ENCODE data around the gene NCAM2.

DNA sequence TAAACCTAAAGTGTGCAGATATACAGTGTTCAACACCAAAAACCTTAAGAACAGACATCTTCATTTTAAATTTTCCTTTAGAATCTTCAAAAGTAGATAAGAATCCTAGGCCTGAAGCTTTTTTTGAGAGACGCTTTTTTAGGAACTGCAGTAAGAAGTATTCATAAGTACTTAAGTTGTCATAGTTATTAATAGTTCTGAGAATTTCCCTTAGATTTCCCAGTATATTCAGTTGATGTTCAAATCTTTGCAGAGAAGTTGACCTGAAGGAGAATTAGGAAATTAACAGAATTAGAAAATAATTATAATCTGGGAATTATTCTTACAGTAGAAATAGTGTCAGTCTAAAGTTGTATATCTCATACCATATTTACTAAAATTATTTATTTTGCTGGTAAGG lies 150.3 kb downstream of the NCAM2 start:
- TF ChIP-seq, protein P1, sequence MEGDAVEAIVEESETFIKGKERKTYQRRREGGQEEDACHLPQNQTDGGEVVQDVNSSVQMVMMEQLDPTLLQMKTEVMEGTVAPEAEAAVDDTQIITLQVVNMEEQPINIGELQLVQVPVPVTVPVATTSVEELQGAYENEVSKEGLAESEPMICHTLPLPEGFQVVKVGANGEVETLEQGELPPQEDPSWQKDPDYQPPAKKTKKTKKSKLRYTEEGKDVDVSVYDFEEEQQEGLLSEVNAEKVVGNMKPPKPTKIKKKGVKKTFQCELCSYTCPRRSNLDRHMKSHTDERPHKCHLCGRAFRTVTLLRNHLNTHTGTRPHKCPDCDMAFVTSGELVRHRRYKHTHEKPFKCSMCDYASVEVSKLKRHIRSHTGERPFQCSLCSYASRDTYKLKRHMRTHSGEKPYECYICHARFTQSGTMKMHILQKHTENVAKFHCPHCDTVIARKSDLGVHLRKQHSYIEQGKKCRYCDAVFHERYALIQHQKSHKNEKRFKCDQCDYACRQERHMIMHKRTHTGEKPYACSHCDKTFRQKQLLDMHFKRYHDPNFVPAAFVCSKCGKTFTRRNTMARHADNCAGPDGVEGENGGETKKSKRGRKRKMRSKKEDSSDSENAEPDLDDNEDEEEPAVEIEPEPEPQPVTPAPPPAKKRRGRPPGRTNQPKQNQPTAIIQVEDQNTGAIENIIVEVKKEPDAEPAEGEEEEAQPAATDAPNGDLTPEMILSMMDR (IDR thresholded peaks at IDR 0.05; ENCODE audit: poor library complexity), result no peak
- TF ChIP-seq EZH2 (IDR thresholded peaks at IDR 0.05; ENCODE audit: borderline replicate concordance) (no peak), EZH2phosphoT487 (IDR thresholded peaks at IDR 0.05; ENCODE audit: low read depth, severe bottlenecking, unreplicated experiment) (no peak)

Measured in hepatocyte (in vitro differentiated cells).